SK-N-SH treated with all-trans-retinoic acid at 6 μM for 48 hours (cell line): ENCODE measurements around the gene EGFL8.

ENCODE experiments used
- ARNTL ChIP-seq: fragments of 450-650 bp; formaldehyde crosslinking; IDR thresholded peaks from 2 replicates; pipeline ENCODE4 v1.5.0; 2020; ENCODE audit warnings: low read depth, mild to moderate bottlenecking, moderate library complexity, borderline replicate concordance
- CSRNP3 ChIP-seq: fragments of 250-450 bp; sonication (Bioruptor Pico); IDR thresholded peaks from 2 replicates; pipeline ENCODE4 v1.5.1; 2021; ENCODE audit warnings: mild to moderate bottlenecking, moderate library complexity
- ESRRG ChIP-seq: fragments of 250-450 bp; sonication (Bioruptor Pico); IDR thresholded peaks from 2 replicates; pipeline ENCODE4 v1.6.1; 2021; ENCODE audit warnings: mild to moderate bottlenecking
- OSR1 ChIP-seq: fragments of 250-450 bp; sonication (Bioruptor Pico); IDR thresholded peaks from 2 replicates; pipeline ENCODE4 v1.8.0; 2022; ENCODE audit warnings: moderate library complexity, mild to moderate bottlenecking, inconsistent platforms
- PATZ1 ChIP-seq: fragments of 250-450 bp; sonication (Bioruptor Pico); IDR thresholded peaks from 2 replicates; pipeline ENCODE4 v1.8.0; 2020; ENCODE audit warnings: mild to moderate bottlenecking, moderate library complexity, borderline replicate concordance
- SNAI2 ChIP-seq: fragments of 250-450 bp; sonication (Bioruptor Pico); IDR thresholded peaks from 2 replicates; pipeline ENCODE4 v1.5.0; 2020; ENCODE audit warnings: mild to moderate bottlenecking, moderate library complexity
- TCF4 ChIP-seq: fragments of 250-450 bp; sonication (Bioruptor Pico); IDR thresholded peaks from 2 replicates; pipeline ENCODE4 v1.8.0; 2021; ENCODE audit warnings: mild to moderate bottlenecking, moderate library complexity, borderline replicate concordance
- TSHZ2 ChIP-seq: fragments of 250-450 bp; sonication (Bioruptor Pico); IDR thresholded peaks from 2 replicates; pipeline ENCODE4 v1.5.0; 2020; ENCODE audit warnings: mild to moderate bottlenecking, moderate library complexity
- ZFP3 ChIP-seq: fragments of 250-450 bp; sonication (Bioruptor Pico); IDR thresholded peaks from 2 replicates; pipeline ENCODE4 v1.5.0; 2020; ENCODE audit warnings: mild to moderate bottlenecking, moderate library complexity

DNA sequence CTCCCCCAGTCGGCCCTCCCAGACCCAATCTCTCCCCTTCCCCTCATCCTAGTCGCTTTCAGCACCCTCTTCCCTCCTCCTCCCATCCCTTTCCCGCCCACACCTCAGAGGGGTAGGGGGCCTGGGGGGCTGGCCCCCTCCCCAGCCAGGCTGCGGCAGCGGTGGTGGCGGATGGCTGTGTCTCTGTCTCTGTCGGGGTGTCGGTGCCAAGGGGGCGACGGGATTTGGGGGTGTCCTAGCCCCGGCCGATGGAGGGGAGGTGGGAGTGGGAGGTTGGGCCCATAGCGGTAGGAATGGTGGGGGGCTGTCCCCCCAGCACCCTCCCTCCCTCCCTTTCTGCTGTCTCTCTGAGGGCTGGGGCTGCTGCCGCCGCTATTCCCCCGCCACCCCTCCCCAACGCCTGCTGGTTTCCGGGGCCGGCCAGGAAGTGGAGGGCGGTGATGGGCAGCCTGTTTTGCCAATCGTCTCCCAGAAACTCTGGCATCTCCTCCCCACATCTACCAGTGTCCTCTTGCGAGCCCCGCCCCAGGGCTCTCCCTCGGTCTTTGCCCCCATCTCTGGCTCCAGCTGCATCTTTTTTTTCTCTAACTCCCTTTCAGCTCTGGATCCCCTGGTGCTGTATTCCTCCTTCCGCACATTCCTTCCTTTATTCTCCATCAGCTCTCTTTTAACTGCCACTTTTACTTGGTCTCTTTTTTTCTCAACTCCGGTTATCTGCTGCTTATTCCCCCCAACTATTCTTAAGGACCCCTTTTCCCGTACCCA, 11.5 kb downstream of the EGFL8 start, which contains the start of gene AGPAT1:
- TF ChIP-seq PATZ1 (CRISPR knock-in tag) (peak; percentile 14; the same call in 1 of the 2 replicates), TSHZ2 (CRISPR knock-in tag) (no peak), SNAI2 (CRISPR knock-in tag) (no peak), OSR1 (no peak), TCF4 (CRISPR knock-in tag) (no peak), CSRNP3 (CRISPR knock-in tag) (no peak), ARNTL (CRISPR knock-in tag) (no peak), ESRRG (no peak), ZFP3 (no peak)
